GM19351 (cell line): ENCODE measurements around the gene PRKX.
"Not testable (repeated sequence)": the region's sequence is repeated elsewhere in the genome, so short reads cannot be mapped to it uniquely, and the experiment has no call there.

Experiments
- ATAC-seq: cut with Tn5 transposase; IDR thresholded peaks from one replicate; pipeline ENCODE4 v1.9.1; 2021; ENCODE audit warnings: mild to moderate bottlenecking, moderate library complexity; ENCODE audit not compliant: unreplicated experiment

The PRKX gene

DNA sequence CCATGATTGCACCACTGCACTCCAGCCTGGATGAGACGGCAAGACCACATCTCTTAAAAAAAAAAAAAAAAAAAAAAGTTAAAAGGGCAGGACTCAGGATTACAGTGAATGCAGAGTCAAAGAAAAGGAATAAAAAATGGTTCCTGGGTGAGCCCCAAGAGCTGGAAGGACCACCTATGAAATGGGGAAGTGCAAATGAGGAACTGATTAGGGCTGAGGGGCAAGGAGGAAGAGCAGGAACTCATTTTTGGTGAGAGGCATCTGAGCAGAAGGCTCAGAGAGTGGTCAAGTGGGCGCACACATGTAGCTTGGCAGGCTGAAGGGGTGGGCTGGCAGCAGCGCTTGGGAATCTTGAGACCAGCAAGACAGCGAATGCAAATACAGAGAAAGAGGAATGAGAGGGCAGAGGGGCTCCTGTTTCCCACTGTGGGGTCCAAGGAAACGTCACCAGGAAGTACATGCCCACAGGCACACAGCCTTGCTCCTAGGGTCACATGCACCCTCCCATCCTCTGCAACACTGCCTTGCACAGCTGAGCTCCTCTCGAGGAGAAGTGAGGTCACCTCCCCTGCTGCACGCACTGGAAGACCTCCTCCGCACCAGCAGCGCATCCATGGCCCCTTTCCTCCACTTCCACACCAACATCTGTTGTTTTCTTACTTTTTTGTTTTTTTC, 49.7 kb downstream of the PRKX start:
- peak; percentile 75 for ATAC-seq

DNA sequence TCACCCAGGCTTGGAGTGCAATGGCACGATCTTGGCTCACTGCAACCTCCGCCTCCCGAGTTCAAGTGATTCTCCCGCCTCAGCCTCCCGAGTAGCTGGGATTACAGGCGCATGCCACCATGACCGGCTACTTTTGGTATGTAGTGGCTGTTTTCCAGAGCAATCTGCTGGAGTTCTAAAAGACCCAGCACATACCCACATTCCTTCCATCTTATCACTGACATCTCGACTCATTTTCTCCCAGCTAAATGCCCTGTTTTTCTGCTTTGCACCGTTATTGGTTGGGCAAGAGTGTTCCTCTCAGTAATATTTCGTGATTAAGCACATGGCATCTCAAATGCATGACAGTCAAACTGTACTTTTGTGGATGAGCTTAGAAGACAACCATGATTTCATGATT, 53.7 kb downstream of the PRKX start:
- no peak for ATAC-seq

DNA sequence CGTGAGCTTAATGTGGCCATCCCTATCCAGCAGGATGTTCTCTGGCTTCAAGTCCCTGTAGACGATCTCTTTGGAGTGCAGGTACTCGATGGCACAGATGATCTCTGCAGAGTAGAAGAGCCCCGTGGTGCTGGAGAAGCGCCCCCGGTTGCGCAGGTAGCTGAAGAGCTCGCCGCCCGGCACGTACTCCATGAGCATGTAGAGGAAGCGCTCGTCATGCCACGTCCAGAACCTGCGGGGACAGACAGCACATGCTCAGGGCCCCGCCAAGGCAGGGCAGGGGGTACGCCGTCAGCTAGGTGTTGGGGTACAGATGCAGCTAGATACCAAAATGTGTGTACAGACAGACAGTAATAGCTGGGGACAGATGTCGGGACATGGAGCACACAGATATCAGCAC, 58.3 kb downstream of the PRKX start:
- ATAC-seq: no peak

DNA sequence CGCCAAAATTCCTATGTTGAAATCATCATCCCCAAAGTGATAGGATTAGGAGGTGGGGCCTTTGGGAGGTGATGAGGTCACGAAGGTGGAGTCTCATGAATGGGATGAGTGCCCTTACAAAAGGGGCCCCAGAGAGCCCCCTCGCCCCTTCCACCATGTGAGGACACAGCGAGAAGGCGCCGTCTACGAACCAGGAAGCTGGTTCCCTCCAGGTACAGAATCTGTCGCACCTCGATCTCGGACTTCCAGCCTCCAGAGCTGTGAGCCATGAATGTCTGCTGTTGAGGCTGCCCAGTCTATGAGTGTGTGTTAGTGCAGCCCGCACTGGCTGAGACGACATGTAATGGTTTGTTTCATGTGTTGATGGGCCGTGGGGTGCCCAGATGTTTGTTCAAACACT, 60.3 kb downstream of the PRKX start:
- no peak for ATAC-seq

DNA sequence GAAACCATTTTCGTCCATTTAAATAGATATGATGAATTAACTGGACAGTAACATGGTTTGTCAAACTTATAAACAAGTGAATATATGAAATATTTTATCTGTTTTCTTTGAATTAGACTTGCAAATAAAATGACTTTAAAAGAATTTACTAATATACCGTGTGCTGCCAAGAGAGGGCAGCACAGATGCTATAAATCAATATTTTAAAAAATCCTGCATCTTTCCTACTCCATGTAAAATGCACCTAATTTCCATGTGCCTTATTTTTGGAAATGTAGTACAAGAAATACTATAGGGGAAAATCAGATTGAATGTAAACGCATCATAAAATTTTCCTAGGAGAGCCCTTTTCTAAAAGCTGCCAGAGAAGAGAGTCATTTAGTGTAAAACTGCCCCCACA, 62.2 kb downstream of the PRKX start:
- ATAC-seq: no peak

DNA sequence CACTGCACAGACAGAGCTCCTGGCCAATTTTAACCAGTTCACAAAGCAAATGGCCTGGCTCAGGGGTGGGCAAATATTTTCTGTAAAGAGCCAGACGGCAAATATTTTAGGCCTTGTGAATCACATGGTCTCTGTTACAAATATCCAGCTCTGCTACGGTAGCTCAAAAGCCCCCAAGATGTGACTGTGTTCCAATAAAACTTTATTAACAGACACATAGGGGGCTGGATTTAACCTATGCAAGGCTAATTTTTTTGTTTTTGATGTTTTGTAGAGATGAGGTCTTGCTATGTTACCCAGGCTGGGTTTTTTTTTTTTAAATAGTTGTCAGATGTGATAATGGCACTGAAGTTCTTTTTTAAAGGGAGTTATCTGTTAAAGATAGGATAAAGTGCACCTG, 65.4 kb downstream of the PRKX start:
- ATAC-seq: no peak

DNA sequence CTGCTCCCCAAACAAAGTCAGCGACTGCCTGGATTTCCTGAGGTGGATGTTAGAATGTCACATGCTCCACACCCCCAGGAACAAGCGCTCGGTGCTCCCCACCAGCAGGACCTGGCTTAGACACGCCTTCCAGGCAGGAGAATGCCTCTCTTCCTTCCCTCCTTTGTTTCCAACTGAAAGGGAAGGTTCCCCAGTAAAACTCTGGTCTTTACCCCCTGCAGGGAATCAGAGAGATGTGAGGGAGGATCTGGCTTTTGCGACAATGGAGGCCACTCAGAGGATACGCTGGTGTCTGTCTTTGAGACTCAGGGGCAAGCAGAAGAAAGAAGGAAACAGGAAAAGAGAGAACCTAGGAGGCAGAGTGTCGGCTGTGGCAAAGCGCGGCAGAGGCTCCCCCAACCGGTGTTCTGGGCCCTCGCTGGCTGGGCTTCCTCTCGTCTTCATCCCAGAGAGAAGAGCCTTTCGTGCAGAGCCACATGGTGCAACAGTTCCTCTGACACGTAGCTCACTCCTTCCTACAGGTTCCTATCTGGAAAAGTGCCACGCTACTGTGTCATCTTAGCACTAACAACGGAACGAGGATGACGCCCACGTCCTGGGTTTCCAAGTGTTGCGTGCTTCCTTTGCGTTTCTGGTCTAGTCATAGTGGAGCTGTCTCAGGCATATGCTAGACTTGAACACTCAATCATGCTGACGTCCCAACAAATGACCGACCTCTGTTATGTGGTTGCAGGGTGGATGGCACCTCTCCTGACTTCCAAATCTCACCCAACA, 73.4 kb downstream of the PRKX start:
- ATAC-seq: not testable (repeated sequence)

DNA sequence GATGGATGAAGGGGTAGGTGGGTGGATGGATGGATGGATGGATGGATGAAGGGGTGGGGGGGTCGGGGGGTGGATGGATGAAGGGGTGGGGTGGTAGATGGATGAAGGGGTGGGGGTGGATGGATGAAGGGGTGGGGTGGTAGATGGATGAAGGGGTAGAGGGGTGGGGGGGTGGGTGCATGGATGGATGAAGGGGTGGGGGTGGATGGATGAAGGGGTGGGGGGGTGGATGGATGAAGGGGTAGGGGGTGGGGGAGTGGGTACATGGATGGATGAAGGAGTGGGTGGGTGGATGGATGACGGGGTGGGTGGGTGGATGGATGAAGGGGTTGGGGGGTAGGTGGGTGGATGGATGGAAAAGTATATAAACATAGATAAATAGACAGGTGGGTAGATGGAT, 74.2 kb downstream of the PRKX start:
- no peak for ATAC-seq

DNA sequence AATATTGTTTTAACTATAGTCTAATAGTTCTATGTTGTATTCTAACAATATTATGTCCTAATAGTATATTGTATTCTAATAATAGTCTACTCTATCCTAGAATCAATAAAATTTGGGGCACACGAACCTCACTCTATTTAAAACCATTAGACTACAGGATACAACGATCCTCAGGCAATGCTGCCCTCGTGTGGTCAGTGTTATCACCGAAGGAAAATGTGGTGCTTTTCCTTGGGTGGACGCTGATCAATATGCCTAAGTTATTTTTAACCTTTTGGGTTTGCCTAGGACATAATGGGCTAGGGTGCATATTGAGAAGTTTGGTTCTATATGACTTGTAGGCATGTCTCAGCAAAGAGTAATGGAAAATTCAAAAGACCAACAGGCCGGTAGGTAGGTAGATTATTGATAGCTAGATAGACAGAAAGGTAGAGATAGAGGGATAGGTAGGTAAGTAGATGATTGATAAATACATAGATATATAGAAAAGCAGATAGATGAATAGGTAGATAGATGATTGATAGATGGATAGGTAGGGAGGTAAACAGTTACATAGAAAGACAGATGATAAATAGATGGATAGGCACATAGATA, 75.1 kb downstream of the PRKX start:
- peak; percentile 89 for ATAC-seq

DNA sequence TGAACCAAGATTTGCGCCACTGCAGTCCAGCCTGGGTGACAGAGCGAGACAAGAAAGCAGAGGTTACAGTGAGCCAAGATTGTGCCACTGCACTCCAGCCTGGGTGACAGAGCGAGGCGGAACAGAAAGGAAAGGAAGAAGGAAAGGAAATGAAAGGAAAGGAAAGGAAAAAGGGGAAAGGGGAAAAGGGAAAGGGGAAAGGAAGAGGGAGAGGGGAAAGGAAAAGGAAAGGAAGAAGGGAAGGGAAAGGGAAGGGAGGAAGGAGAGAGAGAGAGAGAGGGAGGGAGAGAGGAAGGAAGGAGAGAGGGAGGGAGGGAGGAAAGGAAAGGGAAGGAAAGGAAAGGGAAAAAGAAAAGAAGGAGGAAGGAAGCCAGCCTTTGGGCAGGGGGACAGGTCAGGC, 76.6 kb downstream of the PRKX start:
- no peak for ATAC-seq

DNA sequence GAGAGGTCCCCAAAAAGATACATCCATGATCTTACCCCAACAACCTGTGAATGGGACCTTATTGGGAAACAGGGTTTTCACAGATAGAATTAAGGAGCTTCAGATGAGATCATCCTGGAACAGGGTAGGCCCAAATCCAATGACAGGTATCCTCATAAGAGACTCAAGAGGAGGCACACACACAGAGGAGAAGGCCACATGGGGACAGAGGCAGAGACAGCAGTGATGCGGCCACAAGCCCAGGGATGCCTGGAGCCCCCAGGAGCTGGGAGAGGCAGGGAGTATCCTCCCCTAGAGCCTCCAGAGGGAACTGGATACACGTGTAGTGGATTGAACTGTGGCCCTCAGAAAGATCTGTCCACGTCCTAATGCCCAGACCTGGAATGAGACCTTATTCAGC, 82.3 kb downstream of the PRKX start:
- ATAC-seq: no peak

DNA sequence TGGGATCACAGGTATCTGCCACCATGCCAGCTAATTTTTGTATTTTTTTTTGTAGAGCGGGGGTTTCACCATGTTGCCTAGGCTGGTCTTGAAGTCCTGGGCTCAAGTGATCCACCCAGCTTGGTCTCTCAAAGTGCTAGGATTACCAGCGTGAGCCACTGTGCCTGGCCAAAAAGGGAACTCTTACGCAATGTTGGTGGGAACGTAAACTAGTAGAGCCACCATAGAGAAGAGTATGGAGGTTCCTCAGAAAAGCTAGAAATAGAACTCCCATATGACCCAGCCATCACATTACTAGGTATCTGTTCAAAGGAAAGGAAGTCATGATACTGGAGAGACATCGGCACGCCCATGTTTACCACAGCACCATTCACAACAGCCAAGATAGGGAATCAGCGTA, 85.9 kb downstream of the PRKX start:
- no peak for ATAC-seq

DNA sequence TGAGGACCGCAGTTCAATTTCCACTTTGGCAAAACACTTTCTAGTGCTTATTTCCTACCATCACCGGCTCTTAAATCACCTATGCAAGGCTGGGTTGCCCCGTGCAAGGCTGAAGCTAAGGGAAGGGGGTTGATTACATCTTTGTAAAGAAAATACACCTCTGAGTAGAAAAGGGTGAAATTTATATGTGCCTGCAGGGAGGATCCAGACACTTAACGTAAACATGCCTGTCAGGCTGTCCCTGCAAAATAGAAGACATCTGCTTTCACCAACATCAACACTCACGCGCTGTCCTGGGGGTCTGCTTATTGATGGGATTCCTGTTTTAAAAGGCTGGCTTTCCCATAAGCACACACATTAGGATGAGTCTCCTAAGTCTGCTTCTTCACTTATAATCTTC, 92.0 kb downstream of the PRKX start:
- no peak for ATAC-seq

DNA sequence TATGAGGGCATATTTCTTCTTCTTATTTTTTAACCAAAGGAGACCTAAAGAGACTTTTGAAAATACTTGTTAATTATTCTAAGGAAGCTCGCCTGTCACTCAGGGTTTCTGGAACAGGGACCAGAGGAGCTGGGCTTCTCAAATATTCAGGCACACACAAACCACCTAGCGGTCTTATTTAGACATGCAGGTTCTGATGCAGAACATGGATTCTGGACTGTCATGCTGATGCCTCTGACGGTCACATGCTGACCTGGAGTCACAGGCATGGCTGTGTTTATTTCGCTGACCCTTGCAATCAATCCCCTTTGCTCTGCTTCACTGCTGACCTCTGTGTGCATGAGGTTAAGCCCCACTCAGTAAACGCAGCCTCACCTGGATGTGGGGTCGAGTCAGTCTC, 101.7 kb downstream of the PRKX start:
- ATAC-seq: not testable (repeated sequence)

DNA sequence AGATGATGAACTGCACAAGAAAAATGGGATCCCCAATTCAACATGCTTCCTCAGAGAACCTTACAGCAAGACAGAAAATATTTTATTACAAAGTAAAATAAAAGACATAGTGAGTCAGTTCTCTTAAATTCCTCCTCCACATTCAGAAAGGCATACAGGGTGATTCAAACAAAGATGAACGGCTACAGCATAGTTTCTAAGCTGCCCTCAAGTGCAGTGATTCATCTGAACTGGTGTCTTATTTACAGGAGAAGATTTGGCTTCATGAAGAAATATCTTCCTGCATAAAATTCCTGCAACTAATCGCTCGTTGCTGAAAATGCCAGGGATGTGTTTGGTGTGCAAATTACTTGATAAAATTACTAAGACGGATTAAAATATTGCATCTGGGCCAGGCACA, 103.6 kb downstream of the PRKX start:
- ATAC-seq: no peak

DNA sequence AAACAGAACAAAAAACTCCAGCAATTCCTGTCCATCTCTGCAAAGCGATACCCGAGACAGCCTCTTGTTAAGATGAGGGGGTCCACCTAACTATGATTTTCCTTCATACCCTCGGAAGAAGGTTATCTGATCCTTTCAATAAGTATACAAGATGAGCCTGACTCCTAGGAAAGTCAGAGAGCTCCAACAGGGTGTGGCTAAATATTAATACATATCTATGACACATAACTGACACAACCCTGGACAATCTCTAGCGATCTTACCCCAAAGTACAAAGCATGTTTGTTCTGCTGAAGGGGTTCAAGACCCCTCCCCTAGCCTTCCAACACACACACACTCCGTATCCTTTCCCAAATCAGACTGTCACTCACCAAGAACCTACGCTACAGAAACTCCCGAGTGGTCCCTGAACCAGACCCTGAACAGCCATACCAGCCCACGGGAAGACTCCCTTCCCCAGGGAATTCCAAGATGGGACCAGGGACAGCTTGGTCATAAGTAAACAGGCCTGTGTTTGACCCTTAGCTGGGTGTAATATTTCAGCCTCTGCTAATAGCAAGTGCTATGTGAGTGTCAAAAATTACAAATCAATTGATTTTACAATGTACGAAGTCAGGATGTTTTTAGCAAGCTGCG, 110.3 kb downstream of the PRKX start:
- ATAC-seq: no peak

DNA sequence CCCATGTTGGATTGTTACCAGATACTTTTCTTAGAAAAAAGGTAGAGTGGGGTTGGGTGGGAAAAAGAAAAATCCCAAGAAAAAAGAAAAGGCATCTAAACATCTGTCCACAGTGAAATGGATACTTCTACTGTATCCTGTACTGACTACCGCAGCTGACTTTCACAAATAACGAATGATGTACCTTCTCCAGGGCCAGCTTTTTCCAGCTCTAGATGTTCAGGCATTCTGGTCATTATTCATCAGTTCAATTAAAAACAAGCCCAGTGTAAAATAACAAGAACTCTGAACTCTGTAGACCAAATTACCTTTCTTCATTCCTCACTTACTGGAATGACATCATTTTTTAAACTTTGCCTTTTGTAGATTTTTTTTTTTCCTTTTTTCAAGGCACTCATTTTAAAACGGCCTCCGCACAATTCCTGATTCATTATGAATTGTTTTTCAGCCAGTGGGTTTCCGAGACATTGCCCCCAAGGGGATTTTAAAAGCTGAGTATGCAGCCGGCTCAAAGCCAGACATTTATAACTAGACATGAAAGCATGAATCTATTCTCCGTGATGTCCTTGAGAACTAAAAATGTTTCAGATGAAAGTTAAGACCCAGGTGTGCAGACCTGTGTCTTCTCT, 113.5 kb downstream of the PRKX start:
- no peak for ATAC-seq

DNA sequence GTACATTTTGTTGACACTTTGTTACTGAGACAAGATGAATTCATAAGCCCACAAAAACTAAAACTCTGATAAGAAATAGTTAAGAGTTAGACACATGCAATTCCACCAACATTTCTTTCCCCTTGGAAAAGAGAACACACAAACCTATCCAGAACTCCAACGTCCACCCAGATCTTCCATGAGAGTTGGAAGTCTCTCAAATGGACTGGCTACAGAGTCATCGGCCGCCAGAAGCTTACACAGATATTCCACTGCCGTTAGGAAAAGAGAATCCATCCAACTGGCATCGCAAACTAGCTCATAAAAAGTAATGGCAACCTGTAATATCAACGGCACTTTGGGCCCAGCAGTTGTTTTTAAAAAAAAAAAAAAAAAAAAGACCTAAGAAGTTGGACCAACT, 114.7 kb downstream of the PRKX start:
- no peak for ATAC-seq

DNA sequence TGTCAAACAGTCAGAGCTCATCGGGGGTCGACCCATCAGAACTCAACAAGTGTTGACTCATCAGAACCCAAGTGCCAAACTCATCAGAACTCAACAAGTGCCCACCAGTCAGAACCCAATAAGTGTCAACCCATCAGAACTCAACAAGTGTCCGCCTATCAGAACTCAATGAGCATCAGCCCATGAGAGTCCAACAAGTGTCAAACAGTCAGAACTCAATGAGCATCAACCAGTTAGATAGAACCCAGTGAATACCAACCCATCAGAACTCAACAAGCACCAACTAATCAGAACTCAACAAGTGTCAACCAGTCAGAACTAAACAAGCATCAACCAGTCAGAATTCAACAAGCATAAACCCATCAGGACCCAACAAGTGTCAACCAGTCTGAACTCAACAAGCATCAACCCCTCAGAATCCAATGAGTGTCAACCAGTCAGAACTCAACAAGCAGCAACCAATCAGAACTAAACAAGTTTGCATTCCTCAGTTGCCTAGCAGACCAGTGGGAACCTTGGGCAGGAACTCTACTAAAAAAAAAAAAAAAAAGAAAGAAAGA, 115.3 kb downstream of the PRKX start:
- ATAC-seq: no peak

DNA sequence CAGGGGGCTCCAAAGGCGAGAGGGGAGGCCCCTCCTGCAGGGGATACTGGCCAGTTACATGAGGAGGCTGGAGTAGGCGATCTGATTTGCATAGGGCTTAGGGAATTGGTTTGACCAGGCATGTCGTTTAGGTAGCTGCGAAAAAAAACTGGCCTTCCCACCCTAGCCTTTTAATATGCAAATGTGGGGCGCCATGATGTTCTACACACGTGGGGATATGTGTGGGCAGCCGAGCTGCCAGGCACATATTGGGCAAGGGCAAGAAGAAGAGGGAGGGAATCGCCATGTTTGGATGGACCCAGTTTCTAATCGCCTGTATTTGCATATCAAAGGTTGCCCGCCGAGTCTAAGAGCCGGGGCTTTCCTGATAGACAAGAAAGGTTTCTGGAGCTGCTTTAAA, 121.3 kb downstream of the PRKX start:
- ATAC-seq: no peak

DNA sequence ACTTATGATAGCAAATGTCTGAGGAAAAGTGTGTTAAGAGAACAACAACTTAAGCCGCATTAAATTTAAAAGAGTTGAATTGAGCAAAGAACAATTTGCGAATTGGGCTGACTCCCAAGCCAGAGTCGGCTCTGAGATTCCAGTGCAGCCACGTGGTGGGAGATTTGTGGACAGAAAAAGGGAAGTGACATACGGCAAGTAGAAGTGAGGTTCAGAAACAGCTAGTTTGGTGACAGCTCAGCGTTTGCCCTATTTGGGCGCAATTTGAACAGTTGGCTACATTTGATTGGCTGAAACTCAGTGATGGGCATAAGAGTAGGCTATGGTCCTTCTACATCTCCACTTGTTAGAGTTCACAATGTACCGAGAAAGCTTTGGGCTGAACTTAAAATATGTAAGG, 124.0 kb downstream of the PRKX start:
- ATAC-seq: no peak
